ENCODE measurements around the gene FGR. TPM values are rescaled to one million over a fixed set of nuclear protein-coding genes. Genes with fewer than 3 reads are reported as not detected.
"Not testable (repeated sequence)": the region's sequence is repeated elsewhere in the genome, so short reads cannot be mapped to it uniquely, and the experiment has no call there.

Gene FGR
- total RNA-seq, 1 experiment from 2014 or later, result not detected

- DNase-seq (ENCODE audit: low read depth), result no peak
These were observed 584 bp upstream of the FGR start for GRCh38 chr1:27635396-27636142.

GRCh38 chr1:27634177-27634984 lies 604 bp downstream of the FGR start:
- no peak for DNase-seq (ENCODE audit: low read depth)

- DNase-seq (ENCODE audit: low read depth), result no peak
These were observed 1.3 kb downstream of the FGR start for GRCh38 chr1:27633640-27634176.

- DNase-seq (ENCODE audit: low read depth), result no peak
These were observed 1.7 kb downstream of the FGR start for GRCh38 chr1:27633298-27633610.

- no peak for DNase-seq (ENCODE audit: low read depth)
These were observed 2.3 kb downstream of the FGR start for GRCh38 chr1:27632387-27633297.

GRCh38 chr1:27630859-27631491 lies 4.0 kb downstream of the FGR start:
- DNase-seq (ENCODE audit: low read depth), result no peak

- DNase-seq (ENCODE audit: low read depth), result no peak
These were observed 6.3 kb downstream of the FGR start for GRCh38 chr1:27628712-27629111.

- not testable (repeated sequence) for DNase-seq (ENCODE audit: low read depth)
These were observed 7.3 kb downstream of the FGR start for GRCh38 chr1:27627733-27628132.

- DNase-seq (ENCODE audit: low read depth), result no peak
These were observed 7.9 kb downstream of the FGR start for GRCh38 chr1:27627061-27627460.

- no peak for DNase-seq (ENCODE audit: low read depth)
These were observed 8.7 kb downstream of the FGR start for GRCh38 chr1:27626031-27626935.

GRCh38 chr1:27624467-27625178 lies 10.4 kb downstream of the FGR start:
- DNase-seq (ENCODE audit: low read depth), result no peak

GRCh38 chr1:27623327-27624212 lies 11.4 kb downstream of the FGR start:
- DNase-seq (ENCODE audit: low read depth), result no peak

- DNase-seq (ENCODE audit: low read depth), result no peak
These were observed 12.2 kb downstream of the FGR start for GRCh38 chr1:27622828-27623227.

- no peak for DNase-seq (ENCODE audit: low read depth)
These were observed 13.7 kb downstream of the FGR start for GRCh38 chr1:27621051-27621920.

- DNase-seq (ENCODE audit: low read depth), result not testable (repeated sequence)
These were observed 15.1 kb downstream of the FGR start for GRCh38 chr1:27619782-27620438.

GRCh38 chr1:27618341-27619082 lies 16.5 kb downstream of the FGR start:
- DNase-seq (ENCODE audit: low read depth), result no peak
